T-helper 2 cell treated with Interferon-gamma antibody and Interleukin-4, amounts not matched to agents 100 ng/mL and 5 ng/mL, for 36 hours (primary cell): Measurements from ENCODE around the gene MUSK. TPM values are rescaled to one million over a fixed set of nuclear protein-coding genes. Genes with fewer than 3 reads are reported as not detected.

Experiments
- total RNA-seq: library from RNA; stranded (reverse); gene quantifications from 2 replicates; pipeline ENCODE4 v1.2.3, GENCODE V29; 2022

The MUSK gene
- total RNA-seq, 1 donor from 2014 or later = not detected

Other genes starting within 250 kb of the MUSK start
- gene SVEP1, start 89.0 kb upstream of the MUSK start, total RNA-seq = not detected in 2 replicates